Measurements from ENCODE around the gene OR4D2. TPM values are rescaled to one million over a fixed set of nuclear protein-coding genes. Genes with fewer than 3 reads are reported as not detected.

OR4D2 gene
- total RNA-seq, 2 donors from 2014 or later: not detected

DNA sequence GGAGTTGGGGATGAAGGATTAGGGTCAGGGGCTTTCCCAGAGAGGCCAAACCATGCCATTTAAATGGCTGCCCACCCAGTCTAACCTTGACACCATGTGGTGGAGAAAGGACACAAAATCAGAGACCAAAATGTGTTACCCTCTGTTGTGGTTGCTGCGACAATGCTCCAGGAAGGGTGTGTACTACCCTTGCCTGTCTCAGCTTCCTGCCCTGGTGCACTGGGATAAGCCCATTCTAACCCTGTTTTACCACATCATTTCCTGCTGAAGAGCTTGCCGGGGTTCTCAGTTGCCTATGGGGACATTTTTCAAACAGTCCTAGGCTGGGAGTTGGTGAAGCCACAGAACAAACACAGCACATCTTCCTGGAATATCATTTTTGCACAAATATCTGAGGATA lies 13.7 kb upstream of the OR4D2 start:
- Mint-ChIP-seq H3K4me3 (peak overlapping the region; percentile 55), H3K27me3 (no peaks in the 10 kb centered on the region), H3K27ac (peak overlapping the region; percentile 96), H3K4me1 (peaks cover 44% of the 10 kb centered on the region), H3K36me3 (ENCODE audit: low read depth) (peaks cover 4% of the 10 kb centered on the region)
- ATAC-seq (peak; percentile 89), DNase-seq (peak; percentile 14 to 52 (median 36))
- H3K9me3 ChIP-seq (ENCODE audit: control insufficient read depth, low read length, poor library complexity, severe bottlenecking): no peaks in the 10 kb centered on the region

DNA sequence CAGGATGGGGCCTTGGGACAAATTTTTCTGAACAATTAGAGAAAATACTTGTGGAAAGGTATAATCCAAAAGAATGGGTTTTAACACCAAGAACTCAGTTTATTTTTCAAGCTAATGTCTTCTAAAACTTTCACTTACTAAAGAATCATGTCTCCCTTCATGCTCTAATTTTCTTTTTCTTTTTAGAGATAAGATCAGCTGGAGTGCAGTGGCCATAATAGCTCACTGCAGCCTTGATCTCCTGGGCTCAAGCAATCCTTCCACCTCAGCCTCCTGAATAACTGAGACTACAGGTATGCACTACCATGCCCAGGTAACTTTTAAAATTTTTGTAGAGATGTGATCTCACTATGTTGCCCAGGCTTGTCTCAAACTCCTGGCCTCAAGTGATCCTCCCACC lies 13.1 kb upstream of the OR4D2 start:
- no peak for DNase-seq
- H3K4me3 Mint-ChIP-seq: peak overlapping the region; percentile 55
- H3K4me1 Mint-ChIP-seq: peaks cover 44% of the 10 kb centered on the region
- H3K27ac Mint-ChIP-seq: peak overlapping the region; percentile 96
- no peaks in the 10 kb centered on the region for H3K9me3 ChIP-seq (ENCODE audit: control insufficient read depth, low read length, poor library complexity, severe bottlenecking)
- peaks cover 4% of the 10 kb centered on the region for H3K36me3 Mint-ChIP-seq (ENCODE audit: low read depth)
- no peaks in the 10 kb centered on the region for H3K27me3 Mint-ChIP-seq
- no peak for ATAC-seq

DNA sequence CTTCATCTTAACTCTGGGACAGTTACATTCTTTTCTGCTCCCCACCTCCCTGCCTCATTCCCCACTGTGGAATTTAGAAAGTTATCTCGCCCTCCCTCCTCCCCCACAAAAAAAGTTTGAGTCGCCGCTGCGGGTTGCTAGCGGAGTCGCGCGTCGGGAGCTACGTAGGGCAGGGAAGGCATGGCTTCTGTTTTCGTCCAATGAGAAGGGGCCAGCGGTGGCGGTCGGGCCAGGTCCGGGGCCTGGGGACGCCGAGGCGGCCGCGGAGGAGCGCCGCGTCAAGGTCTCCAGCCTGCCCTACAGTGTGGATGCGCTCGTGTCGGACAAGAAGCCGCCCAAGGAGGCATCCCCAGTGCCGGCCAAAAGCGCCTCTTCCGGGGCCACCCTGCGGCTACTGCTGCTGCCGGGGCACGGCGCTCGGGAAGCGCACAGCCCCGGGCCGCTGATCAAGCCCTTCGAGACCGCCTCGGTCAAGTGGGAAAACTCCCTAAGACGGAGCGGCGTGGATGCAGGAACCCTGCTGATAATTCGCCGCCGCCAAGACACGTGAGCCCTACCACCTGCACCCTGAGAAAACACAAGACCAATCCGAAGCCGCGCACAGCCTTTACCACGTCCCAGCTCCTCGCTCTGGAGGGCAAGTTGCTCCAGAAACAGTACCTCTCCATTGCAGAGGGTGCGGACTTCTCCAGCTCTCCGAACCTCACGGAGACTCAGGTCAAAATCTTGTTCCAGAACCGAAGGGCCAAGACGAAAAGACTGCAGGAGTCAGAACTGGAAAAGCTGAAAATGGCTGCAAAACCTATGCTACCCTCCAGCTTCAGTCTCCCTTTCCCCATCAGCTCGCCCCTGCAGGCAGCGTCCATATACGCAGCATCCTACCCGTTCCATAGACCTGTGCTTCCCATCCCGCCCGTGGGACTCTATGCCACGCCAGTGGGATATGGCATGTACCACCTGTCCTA lies 9.7 kb upstream of the OR4D2 start:
- Mint-ChIP-seq H3K27me3 (no peaks in the 10 kb centered on the region), H3K27ac (peak overlapping the region; percentile 96), H3K36me3 (ENCODE audit: low read depth) (peaks cover 7% of the 10 kb centered on the region), H3K4me1 (peaks cover 38% of the 10 kb centered on the region), H3K4me3 (peak overlapping the region; percentile 92)
- no peaks in the 10 kb centered on the region for H3K9me3 ChIP-seq (ENCODE audit: control insufficient read depth, low read length, poor library complexity, severe bottlenecking)
- peak; percentile 26 to 29 (median 27) for DNase-seq
- peak; percentile 60 for ATAC-seq

GRCh38 chr17:58158181-58158580 lies 8.6 kb upstream of the OR4D2 start:
- no peak overlapping the region for H3K27ac Mint-ChIP-seq
- H3K9me3 ChIP-seq (ENCODE audit: control insufficient read depth, low read length, poor library complexity, severe bottlenecking): no peaks in the 10 kb centered on the region
- ATAC-seq: no peak
- H3K27me3 Mint-ChIP-seq: no peaks in the 10 kb centered on the region
- H3K36me3 Mint-ChIP-seq (ENCODE audit: low read depth): peaks cover 7% of the 10 kb centered on the region
- peaks cover 31% of the 10 kb centered on the region for H3K4me1 Mint-ChIP-seq
- no peak for DNase-seq
- no peak overlapping the region for H3K4me3 Mint-ChIP-seq

GRCh38 chr17:58161566-58161965 lies 5.2 kb upstream of the OR4D2 start:
- DNase-seq (no peak), ATAC-seq (no peak)
- Mint-ChIP-seq H3K36me3 (ENCODE audit: low read depth) (peaks cover 9% of the 10 kb centered on the region), H3K4me3 (no peak overlapping the region), H3K4me1 (peaks cover 11% of the 10 kb centered on the region), H3K27me3 (no peaks in the 10 kb centered on the region), H3K27ac (no peak overlapping the region)
- no peaks in the 10 kb centered on the region for H3K9me3 ChIP-seq (ENCODE audit: control insufficient read depth, low read length, poor library complexity, severe bottlenecking)

DNA sequence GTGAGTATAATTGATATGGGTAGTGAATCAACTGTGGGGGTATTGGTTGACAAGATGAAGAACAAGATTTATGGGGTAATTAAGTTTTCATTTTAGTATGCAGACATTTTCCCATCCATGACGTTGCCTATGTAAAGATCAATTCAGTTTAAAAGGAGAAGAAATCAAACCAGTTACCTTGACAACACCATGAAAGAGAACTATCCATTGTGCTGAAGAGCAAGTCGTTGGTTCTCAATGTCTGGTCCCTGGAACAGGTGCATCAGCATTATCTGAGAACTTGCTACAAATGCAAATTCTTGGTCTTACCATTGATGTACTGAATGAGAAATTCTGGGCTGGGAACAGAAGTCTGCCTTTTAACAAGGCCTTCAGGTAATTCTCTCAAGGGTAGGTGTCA lies 801 bp upstream of the OR4D2 start:
- ATAC-seq (no peak), DNase-seq (no peak)
- Mint-ChIP-seq H3K4me3 (no peak overlapping the region), H3K4me1 (peaks cover 22% of the 10 kb centered on the region), H3K27me3 (no peaks in the 10 kb centered on the region), H3K27ac (no peak overlapping the region), H3K36me3 (ENCODE audit: low read depth) (peaks cover 2% of the 10 kb centered on the region)
- H3K9me3 ChIP-seq (ENCODE audit: control insufficient read depth, low read length, poor library complexity, severe bottlenecking): no peaks in the 10 kb centered on the region

- H3K4me1 Mint-ChIP-seq: peaks cover 35% of the 10 kb centered on the region
- no peaks in the 10 kb centered on the region for H3K9me3 ChIP-seq (ENCODE audit: control insufficient read depth, low read length, poor library complexity, severe bottlenecking)
- H3K4me3 Mint-ChIP-seq: peak overlapping the region; percentile 39
- ATAC-seq (no peak), DNase-seq (no peak)
- H3K27me3 Mint-ChIP-seq: no peaks in the 10 kb centered on the region
- H3K27ac Mint-ChIP-seq: peak overlapping the region; percentile 43
- no peaks in the 10 kb centered on the region for H3K36me3 Mint-ChIP-seq (ENCODE audit: low read depth)
Measured at GRCh38 chr17:58170622-58171021, 3.8 kb downstream of the OR4D2 start.

DNA sequence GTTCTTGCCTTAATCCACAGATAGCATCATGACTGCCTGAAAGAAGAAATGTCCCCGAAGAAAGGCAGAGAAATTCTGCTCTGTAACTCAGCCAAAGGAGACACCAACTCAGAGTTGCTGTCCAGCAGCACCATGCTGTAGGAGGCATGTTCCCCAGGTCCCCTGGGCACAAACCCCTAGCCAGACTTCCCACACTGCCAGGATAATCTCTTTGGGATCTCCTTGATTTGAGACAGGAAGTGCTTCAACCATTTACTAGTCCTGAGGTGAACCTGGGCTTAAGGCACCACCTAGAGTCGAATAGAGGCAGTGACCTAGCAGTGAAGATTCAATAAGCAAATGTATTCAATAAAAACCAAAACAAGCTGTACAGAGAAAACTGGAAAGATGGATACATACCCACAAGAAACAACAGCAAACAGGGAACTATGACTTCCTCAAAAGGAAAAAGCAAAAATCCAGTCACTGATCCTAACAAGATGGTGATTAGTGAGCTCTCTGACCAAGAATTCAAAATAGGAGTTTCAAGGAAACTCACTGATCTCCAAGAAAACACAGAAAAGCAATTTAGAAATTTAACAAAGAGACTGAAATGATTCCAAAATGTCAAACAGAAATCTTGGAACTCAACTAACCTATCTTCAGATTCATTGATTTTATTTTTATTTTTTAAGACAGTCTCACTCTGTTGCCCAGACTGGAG lies 5.7 kb downstream of the OR4D2 start:
- Mint-ChIP-seq H3K27ac (peak overlapping the region; percentile 39), H3K36me3 (ENCODE audit: low read depth) (peaks cover 2% of the 10 kb centered on the region), H3K27me3 (peaks cover 11% of the 10 kb centered on the region), H3K4me3 (no peak overlapping the region), H3K4me1 (peaks cover 33% of the 10 kb centered on the region)
- peak in 1 of 3 donors; percentile 25 for DNase-seq
- no peaks in the 10 kb centered on the region for H3K9me3 ChIP-seq (ENCODE audit: control insufficient read depth, low read length, poor library complexity, severe bottlenecking)
- peak; percentile 83 for ATAC-seq

DNA sequence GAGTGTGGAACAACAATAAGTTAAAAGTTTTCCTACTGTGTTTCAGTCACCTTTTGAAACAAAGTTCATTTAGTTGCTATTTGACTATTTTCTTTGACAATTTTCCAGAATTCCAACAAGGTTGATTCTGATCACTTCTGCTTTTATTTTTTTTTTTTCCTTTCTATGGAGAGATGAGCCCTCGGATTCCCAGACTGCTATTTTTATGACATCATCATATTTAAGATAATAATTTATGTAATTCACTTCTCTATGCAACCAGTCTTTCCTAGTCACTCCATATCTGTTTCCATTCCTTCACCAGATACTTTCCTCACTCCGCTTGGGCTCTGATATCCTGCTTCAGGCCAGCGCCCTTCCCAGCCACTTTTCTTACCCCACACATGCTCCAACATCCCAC lies 8.1 kb downstream of the OR4D2 start:
- DNase-seq (no peak), ATAC-seq (no peak)
- Mint-ChIP-seq H3K27me3 (peaks cover 18% of the 10 kb centered on the region), H3K27ac (no peak overlapping the region), H3K36me3 (ENCODE audit: low read depth) (peaks cover 2% of the 10 kb centered on the region), H3K4me3 (no peak overlapping the region), H3K4me1 (peaks cover 22% of the 10 kb centered on the region)
- H3K9me3 ChIP-seq (ENCODE audit: control insufficient read depth, low read length, poor library complexity, severe bottlenecking): no peaks in the 10 kb centered on the region

DNA sequence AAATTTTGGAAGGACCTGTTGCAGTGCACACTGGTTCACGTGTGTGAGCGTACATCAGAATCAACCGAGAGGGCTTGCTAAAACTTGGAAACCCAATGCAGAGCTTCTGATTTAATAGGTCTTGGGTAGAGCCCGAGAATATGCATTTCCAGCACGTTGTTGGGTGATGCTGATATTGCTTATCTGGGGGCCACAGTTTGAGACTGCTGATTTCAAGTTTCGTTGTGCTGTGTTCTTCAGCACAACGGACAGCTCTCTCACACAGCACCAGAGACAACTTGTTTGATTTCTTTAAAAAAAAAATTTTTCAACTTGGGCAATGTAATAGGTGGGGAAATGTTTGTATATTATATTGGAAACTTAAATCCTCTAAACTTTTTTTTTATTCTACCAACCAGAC lies 9.4 kb downstream of the OR4D2 start:
- no peaks in the 10 kb centered on the region for H3K9me3 ChIP-seq (ENCODE audit: control insufficient read depth, low read length, poor library complexity, severe bottlenecking)
- H3K27me3 Mint-ChIP-seq: peaks cover 21% of the 10 kb centered on the region
- DNase-seq (no peak), ATAC-seq (no peak)
- H3K27ac Mint-ChIP-seq: no peak overlapping the region
- peaks cover 2% of the 10 kb centered on the region for H3K36me3 Mint-ChIP-seq (ENCODE audit: low read depth)
- H3K4me1 Mint-ChIP-seq: peaks cover 15% of the 10 kb centered on the region
- no peak overlapping the region for H3K4me3 Mint-ChIP-seq

- Mint-ChIP-seq H3K27me3 (peaks cover 26% of the 10 kb centered on the region), H3K4me3 (no peak overlapping the region), H3K27ac (no peak overlapping the region), H3K36me3 (ENCODE audit: low read depth) (peaks cover 2% of the 10 kb centered on the region), H3K4me1 (peaks cover 10% of the 10 kb centered on the region)
- no peaks in the 10 kb centered on the region for H3K9me3 ChIP-seq (ENCODE audit: control insufficient read depth, low read length, poor library complexity, severe bottlenecking)
- DNase-seq: no peak
- ATAC-seq: no peak
Measured at GRCh38 chr17:58181796-58182195, 15.0 kb downstream of the OR4D2 start.

GRCh38 chr17:58183514-58183913 lies 16.7 kb downstream of the OR4D2 start:
- H3K27ac Mint-ChIP-seq: no peak overlapping the region
- ATAC-seq: no peak
- H3K4me3 Mint-ChIP-seq: no peak overlapping the region
- DNase-seq: no peak
- no peaks in the 10 kb centered on the region for H3K9me3 ChIP-seq (ENCODE audit: control insufficient read depth, low read length, poor library complexity, severe bottlenecking)
- peaks cover 13% of the 10 kb centered on the region for H3K4me1 Mint-ChIP-seq
- peaks cover 2% of the 10 kb centered on the region for H3K36me3 Mint-ChIP-seq (ENCODE audit: low read depth)
- H3K27me3 Mint-ChIP-seq: peaks cover 30% of the 10 kb centered on the region

DNA sequence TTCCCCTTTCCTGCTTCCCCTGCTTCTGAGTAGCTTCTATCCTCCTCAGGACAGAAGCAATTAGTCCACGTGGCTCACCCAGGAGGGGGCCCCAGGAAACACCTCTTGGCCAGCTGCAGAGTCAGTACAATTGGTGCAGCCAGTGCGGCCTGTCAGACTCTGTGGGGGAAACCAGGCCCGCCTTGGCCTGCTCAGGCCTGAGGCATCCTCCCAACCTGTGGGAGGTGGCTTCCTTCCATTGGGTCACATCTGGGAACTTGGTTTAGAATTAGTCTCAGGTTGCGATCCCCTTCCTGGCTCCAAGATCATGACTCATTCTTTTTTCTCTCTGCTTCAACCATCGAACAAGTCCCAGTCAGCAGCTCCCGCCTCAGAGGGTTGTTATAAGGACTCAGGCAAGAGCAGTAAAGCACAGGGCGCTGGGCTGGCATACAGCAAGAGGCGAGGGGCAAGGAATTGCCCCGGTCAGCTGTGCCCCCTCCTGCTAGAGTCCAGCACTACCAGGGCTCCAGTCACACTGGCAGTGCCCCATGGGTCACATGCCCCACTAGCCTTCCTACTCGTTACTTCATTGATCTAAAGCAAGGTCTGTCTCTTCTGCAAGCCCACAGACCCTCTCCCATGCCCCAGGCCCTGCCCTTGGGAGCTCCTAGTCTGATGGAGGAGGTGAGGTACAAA lies 17.7 kb downstream of the OR4D2 start:
- ATAC-seq (no peak), DNase-seq (no peak)
- Mint-ChIP-seq H3K4me1 (peaks cover 13% of the 10 kb centered on the region), H3K4me3 (no peak overlapping the region), H3K27me3 (peaks cover 30% of the 10 kb centered on the region), H3K27ac (no peak overlapping the region), H3K36me3 (ENCODE audit: low read depth) (peaks cover 2% of the 10 kb centered on the region)
- H3K9me3 ChIP-seq (ENCODE audit: control insufficient read depth, low read length, poor library complexity, severe bottlenecking): no peaks in the 10 kb centered on the region

Measured in T-helper 17 cell (primary cell).